ENCODE measurements around the gene ACAP2.

DNA sequence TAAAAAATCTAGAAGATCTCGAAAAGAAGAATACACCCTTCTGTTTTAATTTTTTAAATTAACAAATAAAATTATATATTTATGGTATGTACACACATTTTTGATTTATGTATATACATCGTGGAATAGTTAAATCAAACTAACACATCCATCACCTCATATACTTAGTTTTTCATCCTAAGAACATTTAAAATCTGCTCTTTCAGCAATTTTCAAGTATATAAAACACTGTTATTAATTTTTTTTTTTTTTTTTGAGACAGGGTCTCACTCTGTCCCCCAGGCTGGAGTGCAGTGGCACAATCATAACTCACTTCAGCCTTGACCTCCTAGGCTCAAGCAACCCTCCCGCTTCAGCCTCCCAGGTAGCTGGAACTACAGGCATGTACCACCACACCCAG is 32.8 kb upstream of the ACAP2 start:
- TF ChIP-seq, protein P1, sequence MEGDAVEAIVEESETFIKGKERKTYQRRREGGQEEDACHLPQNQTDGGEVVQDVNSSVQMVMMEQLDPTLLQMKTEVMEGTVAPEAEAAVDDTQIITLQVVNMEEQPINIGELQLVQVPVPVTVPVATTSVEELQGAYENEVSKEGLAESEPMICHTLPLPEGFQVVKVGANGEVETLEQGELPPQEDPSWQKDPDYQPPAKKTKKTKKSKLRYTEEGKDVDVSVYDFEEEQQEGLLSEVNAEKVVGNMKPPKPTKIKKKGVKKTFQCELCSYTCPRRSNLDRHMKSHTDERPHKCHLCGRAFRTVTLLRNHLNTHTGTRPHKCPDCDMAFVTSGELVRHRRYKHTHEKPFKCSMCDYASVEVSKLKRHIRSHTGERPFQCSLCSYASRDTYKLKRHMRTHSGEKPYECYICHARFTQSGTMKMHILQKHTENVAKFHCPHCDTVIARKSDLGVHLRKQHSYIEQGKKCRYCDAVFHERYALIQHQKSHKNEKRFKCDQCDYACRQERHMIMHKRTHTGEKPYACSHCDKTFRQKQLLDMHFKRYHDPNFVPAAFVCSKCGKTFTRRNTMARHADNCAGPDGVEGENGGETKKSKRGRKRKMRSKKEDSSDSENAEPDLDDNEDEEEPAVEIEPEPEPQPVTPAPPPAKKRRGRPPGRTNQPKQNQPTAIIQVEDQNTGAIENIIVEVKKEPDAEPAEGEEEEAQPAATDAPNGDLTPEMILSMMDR (conservative IDR thresholded peaks at IDR 0.05) = no peak
- TF ChIP-seq ZFX (IDR thresholded peaks at IDR 0.05) = no peak
